HepG2 (cell line): ENCODE results near the gene KCNQ1OT1. TPM values are rescaled to one million over a fixed set of nuclear protein-coding genes. Genes with fewer than 3 reads are reported as not detected.

ENCODE experiments used
- AKAP8 ChIP-seq: sonication (generic); formaldehyde crosslinking; IDR thresholded peaks from 2 replicates; pipeline ENCODE4 v1.5.1; 2020; ENCODE audit warnings: mild to moderate bottlenecking, missing genetic modification reagents
- LCORL ChIP-seq, 2 experiments: fragments of 450-650 bp in 1 of 2; sonication (generic) in 1 of 2; formaldehyde crosslinking in 1 of 2; IDR thresholded peaks; 2 replicates each; pipeline versions ENCODE4 v1.5.0 to v1.6.1; 2017 to 2020; ENCODE audit warnings: antibody characterized with exemption in 1 of 2, missing genetic modification reagents in 1 of 2
- SMYD3 ChIP-seq: sonication (generic); formaldehyde crosslinking; IDR thresholded peaks from 2 replicates; pipeline ENCODE4 v1.8.1; 2023; ENCODE audit warnings: mild to moderate bottlenecking, missing genetic modification reagents
- TCF7 ChIP-seq: sonication (generic); IDR thresholded peaks from 2 replicates; pipeline ENCODE4 v1.6.1; 2016; ENCODE audit warnings: antibody characterized with exemption, low read depth
- ZNF20 ChIP-seq: sonication (generic); formaldehyde crosslinking; IDR thresholded peaks from 2 replicates; pipeline ENCODE4 v1.4.0; 2020; ENCODE audit warnings: mild to moderate bottlenecking, moderate library complexity, missing genetic modification reagents
- ZNF225 ChIP-seq: sonication (generic); formaldehyde crosslinking; IDR thresholded peaks from 2 replicates; pipeline ENCODE4 v1.4.0; 2020; ENCODE audit warnings: mild to moderate bottlenecking, missing genetic modification reagents
- ZNF564 ChIP-seq: sonication (generic); formaldehyde crosslinking; IDR thresholded peaks from 2 replicates; pipeline ENCODE4 v1.8.1; 2023; ENCODE audit warnings: mild to moderate bottlenecking, missing genetic modification reagents
- ZNF615 ChIP-seq: sonication (generic); formaldehyde crosslinking; IDR thresholded peaks from 2 replicates; pipeline ENCODE4 v1.5.0; 2020; ENCODE audit warnings: mild to moderate bottlenecking, missing genetic modification reagents, borderline replicate concordance
- polyA plus RNA-seq, 8 experiments: library from polyadenylated mRNA; depleted of rRNA in 3 of 8; stranded (reverse) in 7 of 8; unstranded in 1 of 8; fragments of >200 nt; fragmentation: Illumina TruSeq in 4 of 8; extraction: Trizol in 4 of 8; gene quantifications; 2 replicates each; pipeline versions ENCODE4 v1.2.1 to v1.2.3, GENCODE V29; 2011 to 2016; ENCODE audit warnings: low read depth in 4 of 8, missing spikeins in 1 of 8, mixed read lengths in 1 of 8; ENCODE audit not compliant: insufficient read depth in 1 of 8
- total RNA-seq, 5 experiments: library from RNA; depleted of rRNA; stranded (reverse); fragments of >200 nt; fragmentation: Illumina TruSeq; extraction: Trizol; gene quantifications; 2 replicates each; pipeline ENCODE4 v1.2.3, GENCODE V29; 2016; ENCODE audit warnings: low read depth in 1 of 5
- TF ChIP-seq, protein P1 (sequence below): sonication (generic); formaldehyde crosslinking; IDR thresholded peaks from 2 replicates; pipeline ENCODE4 v1.5.1; 2020; ENCODE audit warnings: mild to moderate bottlenecking, missing genetic modification reagents, moderate library complexity
- TF ChIP-seq, protein P2 (sequence below): sonication (generic); formaldehyde crosslinking; IDR thresholded peaks from 2 replicates; pipeline ENCODE4 v1.8.0; 2022; ENCODE audit warnings: mild to moderate bottlenecking, missing genetic modification reagents; ENCODE audit not compliant: insufficient replicate concordance
- TF ChIP-seq, protein P3 (sequence below): IDR thresholded peaks from 2 replicates; pipeline ENCODE4 v1.6.1; 2016; ENCODE audit warnings: low read depth, control low read depth
- TF ChIP-seq, protein P4 (sequence below), 2 experiments: sonication (generic) in 1 of 2; formaldehyde crosslinking in 1 of 2; IDR thresholded peaks; 2 replicates each; pipeline versions ENCODE4 v1.4.0 to v1.6.1; 2018 to 2020; ENCODE audit warnings: missing genetic modification reagents in 2 of 2, borderline replicate concordance in 1 of 2, low read depth in 1 of 2, mild to moderate bottlenecking in 1 of 2, missing biosample characterization in 1 of 2
- TF ChIP-seq, protein P5 (sequence below): sonication (generic); formaldehyde crosslinking; IDR thresholded peaks from 2 replicates; pipeline ENCODE4 v1.4.0; 2020; ENCODE audit warnings: missing genetic modification reagents
- TF ChIP-seq, protein P6 (sequence below): sonication (generic); formaldehyde crosslinking; conservative IDR thresholded peaks from 2 replicates; pipeline ENCODE4 v1.8.1; 2023; ENCODE audit warnings: missing genetic modification reagents

Gene KCNQ1OT1
- total and polyA plus RNA-seq, 2 of the 13 experiments (the other 11 are each of a cell fraction or from before 2014, with no cell fraction given), result 1.3 to 18.9 TPM

DNA sequence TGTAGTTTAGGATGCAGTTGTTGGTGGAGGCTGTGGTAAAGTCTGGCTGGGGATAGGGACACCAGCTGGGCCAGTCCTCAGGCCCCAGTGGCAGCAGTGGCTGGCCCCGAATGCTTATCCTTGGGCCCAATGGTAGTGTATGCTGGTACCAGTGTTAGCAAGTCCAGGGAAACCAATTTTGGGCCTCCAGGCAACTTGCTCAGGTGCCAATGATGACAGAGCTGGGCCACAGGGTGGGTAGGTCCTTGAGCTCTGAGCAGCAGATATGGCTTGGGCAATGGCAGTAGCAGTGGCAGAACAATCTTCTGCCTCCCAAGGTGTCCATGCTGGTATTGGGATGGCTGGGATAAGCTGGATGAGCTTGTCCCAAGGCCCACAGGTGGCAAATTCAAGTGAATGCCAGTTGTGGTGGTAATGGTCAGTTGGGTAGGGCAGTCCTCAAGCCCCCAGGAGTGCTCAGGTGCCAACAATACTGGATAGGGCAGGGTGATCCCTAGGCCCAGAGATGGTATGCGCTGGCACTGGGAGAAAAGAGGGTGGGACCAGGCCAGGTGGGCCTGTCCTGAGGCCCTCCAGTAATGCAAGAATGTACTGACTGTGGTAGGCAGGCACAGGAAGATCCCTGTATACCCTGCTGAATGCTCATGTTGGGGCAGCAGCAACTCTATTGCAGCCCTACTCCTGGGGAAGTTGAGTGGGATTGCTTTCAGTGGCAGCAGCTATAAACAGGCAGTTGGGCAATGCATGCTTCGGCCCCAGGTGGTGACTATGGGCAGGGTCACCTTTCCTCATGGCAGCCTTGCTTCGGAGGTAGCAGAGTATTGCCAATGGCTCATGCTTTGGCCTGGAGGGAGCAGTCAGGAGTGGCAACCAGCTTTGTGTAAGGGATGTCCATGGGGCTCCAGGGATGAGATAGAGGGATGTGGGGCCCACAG, 54.7 kb downstream of the KCNQ1OT1 start (continued):
- TF ChIP-seq, protein P1, sequence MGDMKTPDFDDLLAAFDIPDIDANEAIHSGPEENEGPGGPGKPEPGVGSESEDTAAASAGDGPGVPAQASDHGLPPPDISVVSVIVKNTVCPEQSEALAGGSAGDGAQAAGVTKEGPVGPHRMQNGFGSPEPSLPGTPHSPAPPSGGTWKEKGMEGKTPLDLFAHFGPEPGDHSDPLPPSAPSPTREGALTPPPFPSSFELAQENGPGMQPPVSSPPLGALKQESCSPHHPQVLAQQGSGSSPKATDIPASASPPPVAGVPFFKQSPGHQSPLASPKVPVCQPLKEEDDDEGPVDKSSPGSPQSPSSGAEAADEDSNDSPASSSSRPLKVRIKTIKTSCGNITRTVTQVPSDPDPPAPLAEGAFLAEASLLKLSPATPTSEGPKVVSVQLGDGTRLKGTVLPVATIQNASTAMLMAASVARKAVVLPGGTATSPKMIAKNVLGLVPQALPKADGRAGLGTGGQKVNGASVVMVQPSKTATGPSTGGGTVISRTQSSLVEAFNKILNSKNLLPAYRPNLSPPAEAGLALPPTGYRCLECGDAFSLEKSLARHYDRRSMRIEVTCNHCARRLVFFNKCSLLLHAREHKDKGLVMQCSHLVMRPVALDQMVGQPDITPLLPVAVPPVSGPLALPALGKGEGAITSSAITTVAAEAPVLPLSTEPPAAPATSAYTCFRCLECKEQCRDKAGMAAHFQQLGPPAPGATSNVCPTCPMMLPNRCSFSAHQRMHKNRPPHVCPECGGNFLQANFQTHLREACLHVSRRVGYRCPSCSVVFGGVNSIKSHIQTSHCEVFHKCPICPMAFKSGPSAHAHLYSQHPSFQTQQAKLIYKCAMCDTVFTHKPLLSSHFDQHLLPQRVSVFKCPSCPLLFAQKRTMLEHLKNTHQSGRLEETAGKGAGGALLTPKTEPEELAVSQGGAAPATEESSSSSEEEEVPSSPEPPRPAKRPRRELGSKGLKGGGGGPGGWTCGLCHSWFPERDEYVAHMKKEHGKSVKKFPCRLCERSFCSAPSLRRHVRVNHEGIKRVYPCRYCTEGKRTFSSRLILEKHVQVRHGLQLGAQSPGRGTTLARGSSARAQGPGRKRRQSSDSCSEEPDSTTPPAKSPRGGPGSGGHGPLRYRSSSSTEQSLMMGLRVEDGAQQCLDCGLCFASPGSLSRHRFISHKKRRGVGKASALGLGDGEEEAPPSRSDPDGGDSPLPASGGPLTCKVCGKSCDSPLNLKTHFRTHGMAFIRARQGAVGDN (CRISPR knock-in tag), result peak; percentile 50
- TF ChIP-seq, protein P2, sequence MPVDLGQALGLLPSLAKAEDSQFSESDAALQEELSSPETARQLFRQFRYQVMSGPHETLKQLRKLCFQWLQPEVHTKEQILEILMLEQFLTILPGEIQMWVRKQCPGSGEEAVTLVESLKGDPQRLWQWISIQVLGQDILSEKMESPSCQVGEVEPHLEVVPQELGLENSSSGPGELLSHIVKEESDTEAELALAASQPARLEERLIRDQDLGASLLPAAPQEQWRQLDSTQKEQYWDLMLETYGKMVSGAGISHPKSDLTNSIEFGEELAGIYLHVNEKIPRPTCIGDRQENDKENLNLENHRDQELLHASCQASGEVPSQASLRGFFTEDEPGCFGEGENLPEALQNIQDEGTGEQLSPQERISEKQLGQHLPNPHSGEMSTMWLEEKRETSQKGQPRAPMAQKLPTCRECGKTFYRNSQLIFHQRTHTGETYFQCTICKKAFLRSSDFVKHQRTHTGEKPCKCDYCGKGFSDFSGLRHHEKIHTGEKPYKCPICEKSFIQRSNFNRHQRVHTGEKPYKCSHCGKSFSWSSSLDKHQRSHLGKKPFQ (CRISPR knock-in tag), result no peak
- TF ChIP-seq ZNF225 (no peak), TCF7 (no peak), SMYD3 (CRISPR knock-in tag) (0 out of 2 replicates have a peak, but pooled peaks have one; percentile 4), AKAP8 (CRISPR knock-in tag) (peak; percentile 26; the same call in 1 of the 2 replicates), ZNF564 (CRISPR knock-in tag) (peak; percentile 41; the same call in 1 of the 2 replicates), ZNF20 (CRISPR knock-in tag) (no peak), ZNF615 (no peak), LCORL (IDR thresholded peaks at IDR 0.05) (no peak), LCORL (CRISPR knock-in tag; IDR thresholded peaks at IDR 0.05) (no peak)
- TF ChIP-seq, protein P3, sequence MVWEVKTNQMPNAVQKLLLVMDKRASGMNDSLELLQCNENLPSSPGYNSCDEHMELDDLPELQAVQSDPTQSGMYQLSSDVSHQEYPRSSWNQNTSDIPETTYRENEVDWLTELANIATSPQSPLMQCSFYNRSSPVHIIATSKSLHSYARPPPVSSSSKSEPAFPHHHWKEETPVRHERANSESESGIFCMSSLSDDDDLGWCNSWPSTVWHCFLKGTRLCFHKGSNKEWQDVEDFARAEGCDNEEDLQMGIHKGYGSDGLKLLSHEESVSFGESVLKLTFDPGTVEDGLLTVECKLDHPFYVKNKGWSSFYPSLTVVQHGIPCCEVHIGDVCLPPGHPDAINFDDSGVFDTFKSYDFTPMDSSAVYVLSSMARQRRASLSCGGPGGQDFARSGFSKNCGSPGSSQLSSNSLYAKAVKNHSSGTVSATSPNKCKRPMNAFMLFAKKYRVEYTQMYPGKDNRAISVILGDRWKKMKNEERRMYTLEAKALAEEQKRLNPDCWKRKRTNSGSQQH (CRISPR knock-in tag), result no peak
- TF ChIP-seq, protein P4, sequence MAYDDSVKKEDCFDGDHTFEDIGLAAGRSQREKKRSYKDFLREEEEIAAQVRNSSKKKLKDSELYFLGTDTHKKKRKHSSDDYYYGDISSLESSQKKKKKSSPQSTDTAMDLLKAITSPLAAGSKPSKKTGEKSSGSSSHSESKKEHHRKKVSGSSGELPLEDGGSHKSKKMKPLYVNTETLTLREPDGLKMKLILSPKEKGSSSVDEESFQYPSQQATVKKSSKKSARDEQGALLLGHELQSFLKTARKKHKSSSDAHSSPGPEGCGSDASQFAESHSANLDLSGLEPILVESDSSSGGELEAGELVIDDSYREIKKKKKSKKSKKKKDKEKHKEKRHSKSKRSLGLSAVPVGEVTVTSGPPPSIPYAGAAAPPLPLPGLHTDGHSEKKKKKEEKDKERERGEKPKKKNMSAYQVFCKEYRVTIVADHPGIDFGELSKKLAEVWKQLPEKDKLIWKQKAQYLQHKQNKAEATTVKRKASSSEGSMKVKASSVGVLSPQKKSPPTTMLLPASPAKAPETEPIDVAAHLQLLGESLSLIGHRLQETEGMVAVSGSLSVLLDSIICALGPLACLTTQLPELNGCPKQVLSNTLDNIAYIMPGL (CRISPR knock-in tag; IDR thresholded peaks at IDR 0.05; ENCODE audit: borderline replicate concordance in 1 of 2, low read depth in 1 of 2), result peak in 1 of 2 experiments; percentile 32; a peak in 1 of 4 replicates
- TF ChIP-seq, protein P5, sequence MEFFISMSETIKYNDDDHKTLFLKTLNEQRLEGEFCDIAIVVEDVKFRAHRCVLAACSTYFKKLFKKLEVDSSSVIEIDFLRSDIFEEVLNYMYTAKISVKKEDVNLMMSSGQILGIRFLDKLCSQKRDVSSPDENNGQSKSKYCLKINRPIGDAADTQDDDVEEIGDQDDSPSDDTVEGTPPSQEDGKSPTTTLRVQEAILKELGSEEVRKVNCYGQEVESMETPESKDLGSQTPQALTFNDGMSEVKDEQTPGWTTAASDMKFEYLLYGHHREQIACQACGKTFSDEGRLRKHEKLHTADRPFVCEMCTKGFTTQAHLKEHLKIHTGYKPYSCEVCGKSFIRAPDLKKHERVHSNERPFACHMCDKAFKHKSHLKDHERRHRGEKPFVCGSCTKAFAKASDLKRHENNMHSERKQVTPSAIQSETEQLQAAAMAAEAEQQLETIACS, result no peak
- TF ChIP-seq, protein P6, sequence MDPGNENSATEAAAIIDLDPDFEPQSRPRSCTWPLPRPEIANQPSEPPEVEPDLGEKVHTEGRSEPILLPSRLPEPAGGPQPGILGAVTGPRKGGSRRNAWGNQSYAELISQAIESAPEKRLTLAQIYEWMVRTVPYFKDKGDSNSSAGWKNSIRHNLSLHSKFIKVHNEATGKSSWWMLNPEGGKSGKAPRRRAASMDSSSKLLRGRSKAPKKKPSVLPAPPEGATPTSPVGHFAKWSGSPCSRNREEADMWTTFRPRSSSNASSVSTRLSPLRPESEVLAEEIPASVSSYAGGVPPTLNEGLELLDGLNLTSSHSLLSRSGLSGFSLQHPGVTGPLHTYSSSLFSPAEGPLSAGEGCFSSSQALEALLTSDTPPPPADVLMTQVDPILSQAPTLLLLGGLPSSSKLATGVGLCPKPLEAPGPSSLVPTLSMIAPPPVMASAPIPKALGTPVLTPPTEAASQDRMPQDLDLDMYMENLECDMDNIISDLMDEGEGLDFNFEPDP (CRISPR knock-in tag), result no peak
